ENCODE measurements around the gene HMX2. TPM values are rescaled to one million over a fixed set of nuclear protein-coding genes. Genes with fewer than 3 reads are reported as not detected.

Gene HMX2
- total RNA-seq, 2 donors from 2014 or later: 1.0 TPM; not detected in 1

DNA sequence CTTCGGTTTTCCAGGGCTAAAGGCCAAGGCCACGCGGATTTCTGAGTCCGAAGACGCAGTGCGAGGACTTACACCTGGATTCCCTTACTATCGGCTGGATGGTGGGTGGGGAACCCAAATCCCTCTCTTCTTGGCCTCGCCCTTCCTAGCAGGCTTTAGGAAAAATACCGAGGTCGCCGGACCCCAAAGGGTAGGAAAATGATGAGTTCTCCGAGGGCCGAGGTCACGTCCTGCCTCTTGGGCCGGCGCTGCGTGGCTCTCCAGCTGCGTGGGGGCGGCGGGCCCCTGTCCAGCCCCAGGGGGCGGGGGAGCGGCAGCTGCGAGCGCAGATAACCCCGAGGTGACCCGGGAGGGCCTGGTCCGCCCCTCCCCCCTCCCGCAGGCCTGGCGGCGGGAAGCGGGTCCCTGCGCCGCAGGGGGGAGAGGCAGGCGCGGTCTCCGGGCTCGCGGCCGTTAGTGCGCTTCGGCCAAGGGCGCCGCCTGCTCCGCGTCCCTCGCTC is 13.0 kb upstream of the HMX2 start:
- no peak overlapping the region for H3K4me3 ChIP-seq
- TF ChIP-seq POLR2AphosphoS5 (IDR thresholded peaks at IDR 0.05) (no peak), POLR2A (IDR thresholded peaks at IDR 0.05) (no peak)
- TF ChIP-seq, protein P1, sequence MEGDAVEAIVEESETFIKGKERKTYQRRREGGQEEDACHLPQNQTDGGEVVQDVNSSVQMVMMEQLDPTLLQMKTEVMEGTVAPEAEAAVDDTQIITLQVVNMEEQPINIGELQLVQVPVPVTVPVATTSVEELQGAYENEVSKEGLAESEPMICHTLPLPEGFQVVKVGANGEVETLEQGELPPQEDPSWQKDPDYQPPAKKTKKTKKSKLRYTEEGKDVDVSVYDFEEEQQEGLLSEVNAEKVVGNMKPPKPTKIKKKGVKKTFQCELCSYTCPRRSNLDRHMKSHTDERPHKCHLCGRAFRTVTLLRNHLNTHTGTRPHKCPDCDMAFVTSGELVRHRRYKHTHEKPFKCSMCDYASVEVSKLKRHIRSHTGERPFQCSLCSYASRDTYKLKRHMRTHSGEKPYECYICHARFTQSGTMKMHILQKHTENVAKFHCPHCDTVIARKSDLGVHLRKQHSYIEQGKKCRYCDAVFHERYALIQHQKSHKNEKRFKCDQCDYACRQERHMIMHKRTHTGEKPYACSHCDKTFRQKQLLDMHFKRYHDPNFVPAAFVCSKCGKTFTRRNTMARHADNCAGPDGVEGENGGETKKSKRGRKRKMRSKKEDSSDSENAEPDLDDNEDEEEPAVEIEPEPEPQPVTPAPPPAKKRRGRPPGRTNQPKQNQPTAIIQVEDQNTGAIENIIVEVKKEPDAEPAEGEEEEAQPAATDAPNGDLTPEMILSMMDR (IDR thresholded peaks at IDR 0.05): no peak
- peaks cover 64% of the 10 kb centered on the region for H3K27me3 ChIP-seq (replicated peaks; ENCODE audit: insufficient read depth)
- WGBS: 4% methylated on average over 27 of the region's 46 CpGs
- no peaks in the 10 kb centered on the region for H3K36me3 ChIP-seq
- intact Hi-C loops (cut with DNase I): no loop called here
- H3K27ac ChIP-seq: no peak overlapping the region
- H3K9me3 ChIP-seq: no peaks in the 10 kb centered on the region
- no peak for DNase-seq (ENCODE audit: low spot score)
- H3K4me1 ChIP-seq (replicated peaks): peaks cover 4% of the 10 kb centered on the region

DNA sequence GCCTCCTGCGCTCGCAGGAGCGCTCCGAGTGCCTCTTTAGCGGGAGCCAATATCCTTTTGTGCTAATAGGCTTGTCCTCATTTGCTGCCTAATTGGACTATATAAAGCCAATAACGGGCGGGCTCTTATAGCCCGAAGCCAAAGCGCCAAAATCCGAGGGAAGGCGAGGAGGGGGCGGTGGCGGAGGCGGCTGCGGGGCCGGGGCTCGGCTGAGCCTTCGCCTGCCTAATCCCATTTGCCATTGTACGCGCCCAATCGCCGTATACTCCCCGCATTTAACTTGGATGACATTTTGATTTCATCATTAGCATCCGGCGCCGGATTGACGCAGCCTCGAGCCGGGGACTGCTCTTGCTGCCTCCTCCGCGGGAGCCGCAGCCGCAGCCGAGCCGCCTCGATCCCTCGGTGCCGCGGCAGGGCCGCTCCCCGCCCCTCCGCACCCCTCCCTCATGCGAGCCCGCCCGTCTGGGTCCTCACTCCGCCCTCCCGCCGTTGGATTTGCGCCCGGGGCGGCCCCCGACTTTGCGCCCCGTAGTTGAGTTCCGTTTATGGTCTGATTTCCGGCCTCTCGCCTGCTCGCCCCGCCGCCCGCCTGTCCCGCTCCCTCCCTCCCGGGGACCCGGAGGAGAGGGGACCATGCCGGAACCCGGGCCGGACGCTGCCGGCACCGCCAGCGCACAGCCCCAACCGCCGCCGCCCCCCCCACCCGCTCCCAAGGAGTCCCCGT is 12.4 kb upstream of the HMX2 start, which contains the start of gene HMX3:
Gene HMX3 (plus strand): TSS at position 556 of the 727 bp plus-strand sequence. CDS start 81 bp downstream, at position 637.
- intact Hi-C loops (cut with DNase I): no loop called here
- 2% methylated on average over 55 of the region's 76 CpGs for WGBS
- H3K27ac ChIP-seq: no peak within 1 kb of the TSS
- no peak for TF ChIP-seq POLR2A (IDR thresholded peaks at IDR 0.05)
- TF ChIP-seq, protein P1 (IDR thresholded peaks at IDR 0.05): no peak
- TF ChIP-seq POLR2AphosphoS5 (IDR thresholded peaks at IDR 0.05): no peak
- DNase-seq (ENCODE audit: low spot score): no peak
- peaks cover 67% of the 10 kb centered on the region for H3K27me3 ChIP-seq (replicated peaks; ENCODE audit: insufficient read depth)
- H3K4me1 ChIP-seq (replicated peaks): peaks cover 4% of the 10 kb centered on the region
- H3K4me3 ChIP-seq: peak within 1 kb of the TSS; percentile 11 to 13
- H3K9me3 ChIP-seq: no peaks in the 10 kb centered on the region
- H3K36me3 ChIP-seq: no peaks in the 10 kb centered on the region

DNA sequence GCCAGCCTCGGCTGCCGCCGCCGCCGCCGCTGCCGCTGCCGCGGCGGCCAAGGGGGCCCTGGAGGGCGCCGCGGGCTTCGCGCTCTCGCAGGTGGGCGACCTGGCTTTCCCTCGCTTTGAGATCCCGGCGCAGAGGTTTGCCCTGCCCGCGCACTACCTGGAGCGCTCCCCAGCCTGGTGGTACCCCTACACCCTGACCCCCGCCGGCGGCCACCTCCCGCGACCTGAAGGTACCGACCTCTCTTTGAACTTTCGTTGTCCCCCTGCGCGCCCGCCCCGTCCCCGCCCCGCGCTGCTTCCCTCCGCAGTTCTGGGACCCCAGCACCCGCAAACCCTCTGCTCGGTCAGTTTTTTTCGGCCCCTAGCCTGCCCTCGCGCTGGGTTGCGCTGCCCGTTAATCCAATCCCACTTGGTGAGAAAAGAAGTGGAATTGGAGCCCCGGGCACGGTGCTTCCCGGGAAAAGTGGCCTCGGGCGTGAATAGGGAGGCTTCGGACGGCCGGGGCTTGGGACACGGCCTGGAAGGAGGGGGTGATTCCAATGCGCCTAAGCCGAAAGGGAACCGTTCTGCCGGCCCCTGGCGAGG is 11.6 kb upstream of the HMX2 start:
- peak overlapping the region; percentile 11 to 13 for H3K4me3 ChIP-seq
- TF ChIP-seq POLR2A (IDR thresholded peaks at IDR 0.05) (no peak), POLR2AphosphoS5 (IDR thresholded peaks at IDR 0.05) (no peak)
- TF ChIP-seq, protein P1 (IDR thresholded peaks at IDR 0.05): no peak
- H3K9me3 ChIP-seq: no peaks in the 10 kb centered on the region
- H3K27ac ChIP-seq: no peak overlapping the region
- intact Hi-C loops (cut with DNase I): no loop called here
- no peak for DNase-seq (ENCODE audit: low spot score)
- no peaks in the 10 kb centered on the region for H3K36me3 ChIP-seq
- WGBS: 2% methylated on average over 43 of the region's 59 CpGs
- peaks cover 9% of the 10 kb centered on the region for H3K4me1 ChIP-seq (replicated peaks)
- H3K27me3 ChIP-seq (replicated peaks; ENCODE audit: insufficient read depth): peaks cover 74% of the 10 kb centered on the region

DNA sequence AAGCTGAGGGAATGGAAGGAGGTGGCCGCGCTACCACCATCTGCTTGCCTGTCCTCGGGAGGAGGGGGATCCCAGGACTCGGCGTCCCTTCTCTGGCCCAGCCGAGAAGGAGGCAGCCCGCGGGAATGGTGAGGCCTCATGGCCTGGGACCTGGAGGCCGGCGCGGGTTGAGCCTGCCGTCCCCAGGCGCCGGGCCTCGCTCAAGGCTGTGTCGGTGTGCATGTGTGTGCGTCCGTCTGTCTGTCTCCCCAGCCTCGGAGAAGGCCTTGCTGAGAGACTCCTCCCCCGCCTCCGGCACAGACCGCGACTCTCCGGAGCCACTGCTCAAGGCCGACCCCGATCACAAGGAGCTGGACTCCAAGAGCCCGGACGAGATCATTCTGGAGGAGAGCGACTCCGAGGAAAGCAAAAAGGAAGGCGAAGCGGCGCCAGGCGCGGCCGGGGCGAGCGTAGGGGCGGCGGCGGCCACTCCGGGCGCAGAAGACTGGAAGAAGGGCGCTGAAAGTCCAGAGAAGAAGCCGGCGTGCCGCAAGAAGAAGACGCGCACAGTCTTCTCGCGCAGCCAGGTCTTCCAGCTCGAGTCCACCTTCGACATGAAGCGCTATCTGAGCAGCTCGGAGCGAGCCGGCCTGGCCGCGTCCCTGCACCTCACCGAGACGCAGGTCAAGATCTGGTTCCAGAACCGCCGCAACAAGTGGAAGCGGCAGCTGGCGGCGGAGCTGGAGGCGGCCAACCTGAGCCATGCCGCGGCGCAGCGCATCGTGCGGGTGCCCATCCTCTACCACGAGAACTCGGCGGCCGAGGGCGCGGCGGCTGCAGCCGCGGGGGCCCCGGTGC is 10.9 kb upstream of the HMX2 start:
- Histone ChIP-seq H3K27ac (no peak overlapping the region), H3K9me3 (no peaks in the 10 kb centered on the region), H3K4me1 (replicated peaks) (peaks cover 9% of the 10 kb centered on the region), H3K36me3 (no peaks in the 10 kb centered on the region), H3K4me3 (no peak overlapping the region), H3K27me3 (replicated peaks; ENCODE audit: insufficient read depth) (peaks cover 80% of the 10 kb centered on the region)
- intact Hi-C loops (cut with DNase I): no loop called here
- DNase-seq (ENCODE audit: low spot score): no peak
- 4% methylated on average over 61 of the region's 83 CpGs for WGBS
- TF ChIP-seq POLR2A (IDR thresholded peaks at IDR 0.05) (no peak), POLR2AphosphoS5 (IDR thresholded peaks at IDR 0.05) (no peak)
- TF ChIP-seq, protein P1 (IDR thresholded peaks at IDR 0.05): no peak
